NCI-H748 (cell line): ENCODE results near the gene CLCF1.
"Not testable (repeated sequence)": the region's sequence is repeated elsewhere in the genome, so short reads cannot be mapped to it uniquely, and the experiment has no call there.

ENCODE experiments used
- DNase-seq: peaks from one replicate; lab custom pipeline; 2025; ENCODE audit not compliant: unreplicated experiment; lab: John Stamatoyannopoulos, UW

The CLCF1 gene

DNA sequence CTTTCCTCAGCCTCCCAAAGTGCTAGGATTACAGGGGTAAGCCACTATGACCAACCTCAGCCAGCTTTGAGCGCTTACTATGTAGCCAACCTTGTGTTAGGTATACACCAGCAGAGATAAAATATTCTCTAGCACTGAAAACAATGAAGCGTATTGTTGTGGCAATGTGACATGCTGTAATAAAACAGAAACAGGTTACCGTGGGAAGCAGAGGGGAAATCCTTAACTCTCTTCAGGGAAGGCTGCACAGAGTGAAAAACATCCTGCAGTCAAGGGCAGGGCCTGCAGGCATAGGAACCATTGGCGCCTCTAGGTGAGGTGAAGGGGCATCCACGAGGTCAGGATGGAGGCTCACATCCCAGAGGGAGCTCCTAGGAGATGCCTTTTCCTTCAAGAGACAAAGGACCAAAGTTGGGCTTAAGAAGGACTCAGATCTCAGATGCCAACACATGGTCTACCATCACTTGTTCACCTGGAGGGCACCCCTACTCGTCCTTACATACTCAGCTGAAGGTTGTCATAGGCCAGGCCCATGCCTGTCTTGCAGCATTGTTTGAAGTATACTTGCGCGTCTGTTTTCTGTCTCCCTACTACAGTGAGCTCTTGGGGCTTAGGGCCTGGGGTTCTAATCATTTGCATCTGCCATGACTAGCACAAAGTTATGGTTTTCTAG, 28.0 kb downstream of the CLCF1 start:
- DNase-seq = no peak

DNA sequence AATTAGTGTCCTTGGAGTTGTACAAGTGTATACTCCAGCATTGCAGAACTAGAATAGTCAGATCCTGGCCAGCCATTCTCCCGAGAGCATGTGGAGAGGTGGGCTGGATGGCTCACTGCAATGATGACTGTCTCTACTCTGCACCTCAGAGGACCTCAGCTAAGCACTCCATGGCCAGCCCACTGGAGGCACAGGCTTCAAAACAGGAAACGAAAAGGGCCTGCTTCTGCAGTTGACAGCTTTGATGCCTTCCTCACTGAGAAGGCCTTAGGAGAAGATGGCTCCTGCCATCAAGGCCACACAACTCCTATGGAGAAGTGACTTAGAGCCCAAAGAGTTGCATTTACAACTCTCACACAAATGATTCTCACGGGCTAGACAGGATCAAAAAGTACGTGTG, 29.1 kb downstream of the CLCF1 start:
- DNase-seq = no peak

DNA sequence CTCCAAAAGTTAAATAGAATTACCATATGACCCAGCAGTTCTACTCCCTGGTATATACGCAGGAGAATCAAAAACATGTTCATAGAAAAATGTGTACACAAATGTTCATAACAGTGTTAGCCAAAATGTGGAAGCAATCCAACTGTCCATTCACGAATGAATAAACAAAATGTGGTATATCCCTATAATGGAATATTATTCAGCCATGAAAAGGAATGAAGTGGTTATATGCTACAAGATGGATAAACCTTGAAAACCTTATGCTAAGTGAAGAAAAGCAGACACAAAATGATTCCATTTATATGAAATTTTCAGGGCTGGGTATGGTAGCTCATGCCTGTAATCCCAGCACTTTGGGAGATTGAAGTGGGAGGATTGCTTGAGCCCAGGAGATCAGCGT, 36.1 kb downstream of the CLCF1 start:
- DNase-seq = no peak

DNA sequence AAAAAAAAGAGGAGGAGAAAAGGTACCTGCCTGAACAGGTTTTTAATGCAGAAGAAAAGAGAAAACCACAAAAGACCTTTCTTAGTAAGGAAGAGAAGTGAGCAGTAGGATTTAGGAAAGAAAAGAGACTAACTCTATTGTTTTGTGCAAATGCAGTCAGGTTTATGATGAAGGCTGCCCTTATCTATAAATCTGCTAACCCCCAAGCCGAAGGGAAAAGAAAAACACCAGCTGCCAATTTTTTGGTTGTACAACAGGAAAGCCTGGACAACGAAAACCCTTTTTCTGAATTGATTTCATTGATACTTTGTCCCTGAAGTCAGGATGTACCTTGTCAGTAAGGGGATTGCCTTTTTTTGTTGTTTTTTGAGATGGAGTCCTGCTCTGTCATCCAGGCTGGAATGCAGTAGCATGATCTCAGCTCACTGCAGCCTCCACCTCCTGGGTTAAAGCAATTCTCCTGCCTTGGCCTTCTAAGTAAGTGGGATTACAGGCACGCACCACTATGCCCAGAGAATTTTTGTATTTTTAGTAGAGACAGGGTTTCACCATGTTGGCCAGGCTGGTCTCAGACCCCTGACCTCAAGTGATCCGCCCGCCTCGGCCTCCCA, 41.2 kb downstream of the CLCF1 start:
- DNase-seq = no peak

DNA sequence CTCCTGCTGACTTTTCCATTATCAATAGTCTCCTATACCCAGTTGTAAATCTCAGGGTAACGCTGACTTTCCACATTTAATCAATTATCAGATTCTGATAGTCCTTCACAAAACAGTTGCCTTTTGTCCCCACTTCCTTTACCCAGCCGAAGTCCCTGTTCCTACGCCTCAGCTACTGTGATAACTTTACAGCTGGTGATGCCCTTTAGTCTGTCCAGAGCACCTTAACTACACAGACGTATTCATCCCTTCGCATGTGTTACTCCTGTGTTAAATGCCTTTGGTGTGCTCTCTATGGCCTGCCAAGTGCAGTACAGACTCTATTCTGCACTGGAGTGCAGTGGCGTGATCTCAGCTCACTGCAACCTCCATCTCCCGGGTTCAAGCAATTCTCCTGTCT, 49.9 kb downstream of the CLCF1 start:
- no peak for DNase-seq

DNA sequence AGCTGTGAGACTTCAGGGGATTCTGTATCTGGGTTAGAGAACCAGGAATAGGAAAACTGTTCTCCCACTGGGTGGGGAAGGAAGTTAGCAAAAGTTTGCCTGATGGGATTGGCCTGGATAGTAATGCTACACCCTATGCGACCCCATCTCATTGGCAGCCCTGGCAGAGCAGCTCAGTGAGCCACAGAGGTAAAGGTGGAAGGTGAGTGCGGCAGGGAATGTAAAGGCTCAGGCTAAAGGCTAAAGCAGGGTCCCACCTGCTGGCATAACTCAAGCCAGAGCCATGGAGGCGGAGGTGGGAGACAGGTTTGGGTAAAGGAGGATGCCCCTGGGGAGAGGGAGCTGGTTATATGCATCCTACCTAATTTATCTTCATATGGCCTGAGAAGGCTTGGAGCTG, 51.3 kb downstream of the CLCF1 start:
- no peak for DNase-seq

DNA sequence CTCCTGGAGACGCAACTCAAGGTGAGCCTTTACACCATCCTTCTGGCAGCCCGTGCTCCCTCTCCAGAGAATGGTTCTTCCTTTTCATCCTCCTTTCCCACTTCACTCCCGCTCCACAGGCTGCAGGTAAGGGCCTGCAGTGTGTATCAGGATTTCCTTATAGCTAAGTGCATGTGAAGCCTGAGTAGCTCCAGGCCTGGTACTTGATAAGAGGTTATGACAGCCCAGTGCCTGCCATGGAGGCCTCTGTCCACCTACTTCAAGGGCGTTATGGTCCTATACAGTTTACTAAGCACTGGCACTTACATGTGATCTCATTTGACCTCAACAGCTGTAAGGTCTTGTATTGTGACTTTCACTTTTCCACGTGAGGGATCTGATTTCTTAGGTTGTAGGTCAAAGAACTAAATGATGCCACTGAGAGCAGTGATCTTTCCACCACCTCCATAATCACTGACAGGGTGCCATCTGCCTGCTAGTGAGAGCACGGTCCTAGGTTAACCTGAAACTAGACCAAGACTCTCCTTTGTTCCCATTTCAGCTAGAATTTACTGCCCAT, 52.0 kb downstream of the CLCF1 start:
- no peak for DNase-seq

DNA sequence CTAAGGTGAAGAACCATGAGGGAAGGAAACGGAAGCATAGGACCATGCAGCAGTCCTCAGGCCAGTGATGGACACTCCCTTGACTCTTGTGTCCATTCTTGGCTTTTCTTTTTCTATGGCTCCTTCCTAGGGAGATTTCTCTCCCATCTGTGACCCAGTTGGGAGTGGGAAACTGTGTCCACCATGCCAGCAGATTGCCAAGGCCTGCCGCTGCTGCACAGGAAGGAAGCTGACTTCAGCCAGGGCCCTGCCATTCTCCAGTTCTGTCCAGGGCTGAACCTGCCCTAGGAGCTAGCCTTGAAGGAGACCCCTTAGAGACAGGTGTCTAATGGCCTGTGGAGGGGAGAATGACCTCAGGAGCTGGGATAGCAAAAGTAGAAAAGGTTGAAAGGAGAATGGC, 52.7 kb downstream of the CLCF1 start:
- DNase-seq = no peak

DNA sequence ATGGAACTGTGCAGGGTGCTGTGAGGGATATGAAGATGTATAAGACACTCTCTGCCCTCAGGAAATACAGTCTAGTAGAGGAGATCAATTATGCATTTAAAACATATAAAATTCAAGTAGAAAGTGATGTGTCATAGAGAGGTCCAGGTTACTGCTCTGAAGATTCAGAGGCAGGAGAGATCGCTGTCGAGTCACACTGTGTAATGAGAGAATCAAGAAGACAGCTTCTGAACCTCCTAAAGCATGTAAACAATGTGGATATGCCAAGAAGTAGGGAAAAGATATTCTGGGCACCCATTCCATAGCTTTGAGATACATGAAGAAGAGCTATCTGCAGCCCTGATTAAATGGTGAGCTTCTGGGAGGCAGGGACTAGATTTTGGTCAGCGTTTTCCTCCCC, 53.4 kb downstream of the CLCF1 start:
- DNase-seq = no peak

DNA sequence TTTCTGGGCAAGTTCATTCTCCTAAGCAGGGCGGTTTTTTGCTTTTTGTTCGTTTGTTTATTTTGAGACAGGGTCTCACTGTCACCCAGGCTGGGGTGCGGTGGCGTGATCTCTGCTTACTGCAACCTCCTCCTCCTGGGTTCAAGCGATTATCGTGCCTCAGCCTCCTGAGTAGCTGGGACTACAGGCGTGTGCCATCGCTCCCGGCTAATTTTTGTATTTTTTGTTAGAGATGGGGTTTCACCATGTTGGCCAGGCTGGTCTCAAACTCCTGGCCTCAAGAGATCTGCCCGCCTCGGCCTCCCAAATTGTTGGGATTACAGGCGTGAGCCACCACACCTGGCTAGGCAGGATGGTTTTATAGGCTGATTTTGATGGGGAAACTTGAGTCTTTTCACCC, 54.5 kb downstream of the CLCF1 start:
- not testable (repeated sequence) for DNase-seq

DNA sequence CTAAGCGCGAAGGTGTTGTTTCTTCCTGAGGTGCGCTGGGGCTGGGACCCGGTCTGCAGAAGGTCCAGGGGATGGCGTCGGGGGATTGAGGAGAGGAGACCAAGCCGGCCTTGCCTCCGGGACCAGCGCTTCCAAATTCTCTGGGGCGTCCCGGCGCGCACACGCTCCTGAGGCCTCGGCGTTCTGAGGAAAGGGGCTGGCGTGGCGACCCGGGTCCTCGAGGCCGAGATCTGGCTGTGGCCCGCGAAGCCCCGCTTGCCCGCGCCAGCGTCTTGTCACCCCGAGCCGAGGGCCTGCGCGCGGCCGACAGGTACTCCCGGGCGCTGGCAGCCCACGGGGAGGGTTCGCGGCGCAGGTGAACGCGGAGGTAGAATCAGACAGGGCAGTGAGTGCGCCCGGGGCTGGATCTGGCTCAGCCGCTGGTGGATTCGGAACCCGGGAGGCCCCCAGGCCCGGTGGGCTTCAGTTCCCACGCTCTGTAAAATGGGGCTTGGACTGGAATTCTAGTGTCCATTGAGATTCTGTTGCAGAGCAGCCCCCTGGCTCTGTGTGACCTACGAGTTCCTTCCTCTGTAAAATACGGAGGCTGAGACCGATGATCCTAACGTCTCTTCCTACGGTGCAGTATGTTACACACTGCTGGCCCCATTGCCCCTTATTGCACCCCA, 55.4 kb downstream of the CLCF1 start:
- DNase-seq = peak; percentile 81

DNA sequence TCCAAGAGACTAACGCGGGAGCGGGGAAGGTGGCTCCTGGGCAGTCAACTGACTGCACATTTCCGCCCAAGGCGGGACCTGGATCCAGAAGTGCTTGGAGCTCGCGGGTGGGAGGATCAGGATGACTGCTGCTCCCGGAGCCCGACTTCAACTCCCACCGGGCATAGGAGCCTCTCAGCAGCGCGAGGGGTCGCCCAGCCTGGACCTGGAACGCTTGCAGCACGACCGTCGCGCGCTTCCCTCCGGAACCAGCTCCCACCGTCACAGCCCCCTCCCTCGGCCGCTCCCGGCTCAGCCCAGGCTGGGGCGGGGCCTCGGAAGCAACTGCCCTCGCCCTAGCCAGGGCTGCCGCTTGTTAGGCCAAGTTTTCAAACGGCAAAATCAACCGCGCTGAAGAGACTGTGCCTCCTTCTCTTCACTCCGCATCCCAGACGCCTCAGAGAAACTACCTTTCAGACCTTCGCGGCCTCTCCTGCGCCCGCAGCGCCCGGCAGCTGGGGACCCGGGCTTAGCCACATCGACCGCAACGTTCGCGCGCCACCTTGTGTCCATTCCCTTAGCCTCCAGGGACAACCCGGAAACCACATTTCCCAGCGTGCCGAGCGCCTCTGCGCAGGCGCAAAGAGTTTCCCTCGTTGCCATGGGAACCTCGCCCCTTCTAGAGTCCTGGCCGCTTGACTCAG, 56.1 kb downstream of the CLCF1 start:
- DNase-seq = peak; percentile 97

DNA sequence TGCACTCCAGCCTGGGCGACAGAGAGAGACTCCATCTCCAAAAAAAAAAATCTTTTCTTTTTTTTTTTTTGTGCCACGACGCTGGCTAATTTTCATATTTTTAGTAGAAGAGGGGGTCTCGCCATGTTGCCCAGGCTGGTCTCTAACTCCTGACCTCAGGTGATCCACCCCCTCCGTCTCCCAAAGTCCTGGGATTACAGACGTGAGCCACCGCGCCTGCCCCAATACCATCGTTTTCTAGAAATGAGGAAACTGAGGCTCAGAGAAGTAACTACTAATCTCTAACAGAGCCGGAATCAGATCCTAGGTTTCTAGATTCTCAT, 56.6 kb downstream of the CLCF1 start:
- no peak for DNase-seq

DNA sequence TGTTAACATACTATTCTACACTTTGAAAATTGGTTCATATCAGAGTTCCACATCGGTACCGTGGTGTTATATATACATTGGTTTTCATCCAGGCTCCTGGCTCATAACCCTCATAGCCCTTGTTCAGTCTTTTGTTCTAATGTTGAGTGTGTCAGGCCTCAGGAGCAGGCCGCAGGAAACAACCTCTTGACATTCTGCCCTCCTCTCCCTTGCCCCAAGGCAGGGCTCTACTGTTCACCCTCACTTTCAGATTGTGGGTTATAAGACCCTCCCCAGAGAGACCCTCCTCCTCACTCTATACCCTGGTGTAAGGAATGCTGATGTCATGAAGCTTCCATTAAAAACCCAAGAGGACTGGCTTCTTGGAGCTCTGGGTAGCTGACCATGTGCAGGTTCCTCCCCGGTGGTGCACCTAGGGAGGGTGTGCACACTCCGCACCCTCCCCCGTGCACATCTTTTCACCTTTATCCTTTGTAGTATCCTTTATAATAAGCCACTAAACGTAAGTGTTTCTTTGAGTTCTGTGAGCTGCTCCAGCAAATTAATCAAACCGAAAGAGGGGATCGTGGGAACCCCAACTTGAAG, 58.0 kb downstream of the CLCF1 start:
- DNase-seq = no peak

DNA sequence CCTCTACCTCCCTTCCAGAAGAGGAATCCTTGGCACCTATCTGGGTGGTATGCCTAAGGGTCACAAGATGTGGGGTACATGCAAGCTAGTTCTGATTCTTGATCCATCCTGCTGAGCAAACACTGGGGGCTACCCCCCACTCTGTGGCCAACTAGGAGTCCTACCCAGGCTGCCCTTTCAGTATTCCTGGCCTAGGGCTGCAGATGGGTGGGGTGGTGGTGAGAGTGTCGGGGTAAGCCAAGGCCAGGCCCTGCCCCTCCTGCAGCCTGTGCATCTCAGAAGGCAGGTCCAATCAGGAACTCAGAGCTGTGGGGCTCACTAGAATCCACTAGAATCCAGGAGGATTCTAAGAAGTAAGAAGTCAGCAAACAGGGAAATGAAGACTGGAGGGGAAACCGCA, 59.2 kb downstream of the CLCF1 start:
- DNase-seq = no peak
